Astrocyte (in vitro differentiated cells and primary cell): ENCODE data around the gene GABBR2. TPM values are rescaled to one million over a fixed set of nuclear protein-coding genes. Genes with fewer than 3 reads are reported as not detected.

Experiments used
- DNase-seq: peaks from one replicate; pipeline ENCODE4 v3.0.0-alpha.2; 2010; ENCODE audit warnings: low read depth
- FAIRE-seq: peaks from 2 replicates; lab custom pipeline; 2011; peaks lifted over from hg19 to GRCh38; lab: Jason Lieb, UNC
- H2AFZ ChIP-seq: 2 replicates; pipeline ENCODE4 v1.6.0; 2012; ENCODE audit warnings: low read depth, low read length, inconsistent platforms
- H3K27ac ChIP-seq: 2 replicates; pipeline ENCODE4 v1.5.1; 2011; ENCODE audit warnings: low read depth, low read length, inconsistent platforms
- H3K27me3 ChIP-seq: 2 replicates; pipeline ENCODE4 v1.6.0; 2011; ENCODE audit warnings: low read length, inconsistent platforms; ENCODE audit not compliant: insufficient read depth
- H3K36me3 ChIP-seq: 2 replicates; pipeline ENCODE4 v1.5.1; 2011; ENCODE audit warnings: low read length, inconsistent platforms; ENCODE audit not compliant: insufficient read depth
- H3K4me1 ChIP-seq: 2 replicates; pipeline ENCODE4 v1.5.1; 2011; ENCODE audit warnings: low read length, inconsistent platforms; ENCODE audit not compliant: insufficient read depth
- H3K4me2 ChIP-seq: 2 replicates; pipeline ENCODE4 v1.6.0; 2012; ENCODE audit warnings: low read length, inconsistent platforms
- H3K4me3 ChIP-seq: 2 replicates; pipeline ENCODE4 v1.5.1; 2011; ENCODE audit warnings: low read depth, mild to moderate bottlenecking, low read length, inconsistent platforms; ENCODE audit not compliant: insufficient read depth
- H3K79me2 ChIP-seq: 2 replicates; pipeline ENCODE4 v1.6.0; 2012; ENCODE audit warnings: mild to moderate bottlenecking, low read length, inconsistent platforms; ENCODE audit not compliant: insufficient read depth
- H3K9ac ChIP-seq: 2 replicates; pipeline ENCODE4 v1.6.0; 2012; ENCODE audit warnings: mild to moderate bottlenecking, low read length, inconsistent platforms
- H3K9me3 ChIP-seq: 2 replicates; pipeline ENCODE4 v1.5.1; 2012; ENCODE audit warnings: low read depth, mild to moderate bottlenecking, low read length, inconsistent platforms; ENCODE audit not compliant: insufficient read depth
- H4K20me1 ChIP-seq: 2 replicates; pipeline ENCODE4 v1.6.0; 2012; ENCODE audit warnings: low read length, inconsistent platforms; ENCODE audit not compliant: insufficient read depth
- H3K27ac Mint-ChIP-seq: one replicate; pipeline ENCODE4 v1.8.0; 2021; ENCODE audit warnings: mild to moderate bottlenecking, mixed read lengths; ENCODE audit not compliant: unreplicated experiment
- H3K27me3 Mint-ChIP-seq: one replicate; pipeline ENCODE4 v1.8.0; 2021; ENCODE audit warnings: low read depth, mixed read lengths; ENCODE audit not compliant: unreplicated experiment
- H3K36me3 Mint-ChIP-seq: one replicate; pipeline ENCODE4 v1.8.0; 2021; ENCODE audit warnings: low read depth, mixed read lengths; ENCODE audit not compliant: unreplicated experiment
- H3K4me1 Mint-ChIP-seq: one replicate; pipeline ENCODE4 v1.8.0; 2021; ENCODE audit warnings: low read depth, mixed read lengths; ENCODE audit not compliant: unreplicated experiment
- H3K4me3 Mint-ChIP-seq: one replicate; pipeline ENCODE4 v1.8.0; 2021; ENCODE audit warnings: mild to moderate bottlenecking, moderate library complexity, mixed read lengths; ENCODE audit not compliant: unreplicated experiment
- H3K9me3 Mint-ChIP-seq: one replicate; pipeline ENCODE4 v1.8.0; 2021; ENCODE audit warnings: mild to moderate bottlenecking, mixed read lengths; ENCODE audit not compliant: unreplicated experiment
- CTCF ChIP-seq: IDR thresholded peaks from 2 replicates; pipeline ENCODE4 v1.5.1; 2011; ENCODE audit warnings: low read depth, mild to moderate bottlenecking, inconsistent platforms, low read length, moderate library complexity; ENCODE audit not compliant: insufficient read depth
- EZH2 ChIP-seq: IDR thresholded peaks from 2 replicates; pipeline ENCODE4 v1.6.1; 2012; ENCODE audit warnings: mild to moderate bottlenecking, low read length, inconsistent platforms; ENCODE audit not compliant: insufficient read depth
- total RNA-seq: library from RNA; stranded (reverse); gene quantifications from 2 replicates; pipeline ENCODE4 v1.2.1, GENCODE V29; 2021

GABBR2 gene
- total RNA-seq, 1 donor from 2014 or later = 2.0 TPM

GRCh38 chr9:98751210-98751609, 42.5 kb upstream of the GABBR2 start:
- H3K36me3 Mint-ChIP-seq = peaks cover 30% of the 10 kb centered on the region

GRCh38 chr9:98750364-98751060, 41.8 kb upstream of the GABBR2 start:
- H3K9me3 Mint-ChIP-seq = peaks cover 8% of the 10 kb centered on the region
- Histone ChIP-seq H3K9ac (no peak overlapping the region), H3K4me1 (no peaks in the 10 kb centered on the region), H4K20me1 (no peaks in the 10 kb centered on the region), H3K36me3 (peaks cover 4% of the 10 kb centered on the region), H3K4me3 (no peak overlapping the region), H3K27ac (no peak overlapping the region), H3K9me3 (no peaks in the 10 kb centered on the region), H3K79me2 (no peaks in the 10 kb centered on the region), H2AFZ (no peak overlapping the region), H3K4me2 (no peak overlapping the region), H3K27me3 (no peaks in the 10 kb centered on the region)
- no peak for DNase-seq
- H3K4me1 Mint-ChIP-seq = no peaks in the 10 kb centered on the region
- no peak overlapping the region for H3K4me3 Mint-ChIP-seq
- H3K36me3 Mint-ChIP-seq = peaks cover 29% of the 10 kb centered on the region
- TF ChIP-seq EZH2 (no peak), CTCF (no peak)
- no peak for FAIRE-seq
- peaks cover 2% of the 10 kb centered on the region for H3K27me3 Mint-ChIP-seq
- H3K27ac Mint-ChIP-seq = no peak overlapping the region

More at GRCh38 chr9:98751210-98751609, 42.5 kb upstream of the GABBR2 start:
- no peaks in the 10 kb centered on the region for H4K20me1 ChIP-seq
- TF ChIP-seq EZH2 (no peak), CTCF (no peak)
- Mint-ChIP-seq H3K9me3 (peaks cover 8% of the 10 kb centered on the region), H3K27ac (no peak overlapping the region), H3K27me3 (peaks cover 2% of the 10 kb centered on the region), H3K4me3 (no peak overlapping the region), H3K4me1 (no peaks in the 10 kb centered on the region)
- no peak overlapping the region for H3K27ac ChIP-seq
- no peak overlapping the region for H3K4me2 ChIP-seq
- FAIRE-seq (no peak), DNase-seq (no peak)
- H3K27me3 ChIP-seq = no peaks in the 10 kb centered on the region
- no peak overlapping the region for H3K9ac ChIP-seq
- no peaks in the 10 kb centered on the region for H3K79me2 ChIP-seq
- H3K4me1 ChIP-seq = no peaks in the 10 kb centered on the region
- no peak overlapping the region for H2AFZ ChIP-seq
- H3K4me3 ChIP-seq = no peak overlapping the region
- no peaks in the 10 kb centered on the region for H3K9me3 ChIP-seq
- H3K36me3 ChIP-seq = peaks cover 4% of the 10 kb centered on the region

- H3K27ac ChIP-seq = no peak overlapping the region
Measured at GRCh38 chr9:98747476-98747875, 38.7 kb upstream of the GABBR2 start.

More at GRCh38 chr9:98747476-98747875, 38.7 kb upstream of the GABBR2 start:
- H3K27me3 ChIP-seq = no peaks in the 10 kb centered on the region
- Mint-ChIP-seq H3K9me3 (peaks cover 6% of the 10 kb centered on the region), H3K4me1 (peaks cover 4% of the 10 kb centered on the region), H3K27ac (no peak overlapping the region), H3K27me3 (peaks cover 2% of the 10 kb centered on the region), H3K4me3 (no peak overlapping the region), H3K36me3 (peaks cover 30% of the 10 kb centered on the region)
- no peak overlapping the region for H3K4me3 ChIP-seq
- H3K79me2 ChIP-seq = no peaks in the 10 kb centered on the region
- DNase-seq = no peak
- no peaks in the 10 kb centered on the region for H4K20me1 ChIP-seq
- H2AFZ ChIP-seq = no peak overlapping the region
- H3K9ac ChIP-seq = no peak overlapping the region
- FAIRE-seq = no peak
- H3K36me3 ChIP-seq = no peaks in the 10 kb centered on the region
- TF ChIP-seq EZH2 = no peak
- H3K9me3 ChIP-seq = no peaks in the 10 kb centered on the region
- peaks cover 3% of the 10 kb centered on the region for H3K4me1 ChIP-seq
- H3K4me2 ChIP-seq = no peak overlapping the region
